Upper lobe of left lung (tissue), 4 donors: ENCODE measurements around the gene ASB1.

Source experiments
- POLR2A ChIP-seq, 4 donors: fragments of 450-650 bp; IDR thresholded peaks; one replicate each; pipeline ENCODE4 v1.5.1; 2016 to 2017; ENCODE audit warnings: antibody characterized with exemption in 4 of 4, mild to moderate bottlenecking in 2 of 4
- TF ChIP-seq, protein P1 (sequence below), 6 experiments: fragments of 450-650 bp in 4 of 6; fragments of 200-600 bp in 2 of 6; sonication (generic) in 2 of 6; IDR thresholded peaks; one replicate each; pipeline ENCODE4 v1.5.1; 2016 to 2019; ENCODE audit warnings: antibody characterized with exemption in 6 of 6

DNA sequence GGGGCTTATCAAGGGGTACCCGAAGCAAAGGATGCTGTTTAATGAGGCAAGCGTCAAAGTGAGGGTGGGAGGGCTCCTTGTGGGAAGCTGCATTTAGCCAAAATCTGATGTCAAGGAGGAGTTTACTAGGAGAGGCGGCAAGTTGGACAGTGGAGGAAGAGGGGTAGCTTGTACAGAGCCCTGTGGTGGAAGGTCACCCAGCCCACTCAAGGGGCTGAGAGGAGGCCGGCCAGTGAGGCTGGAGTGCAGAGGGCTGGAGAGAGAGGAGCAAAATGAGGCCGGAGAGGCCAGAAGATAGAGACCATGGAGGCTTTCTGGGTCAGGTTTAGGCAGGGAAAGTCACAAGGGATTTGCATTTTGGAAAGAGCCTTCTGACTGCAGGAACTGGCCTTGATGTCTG is 49.5 kb downstream of the ASB1 start:
- TF ChIP-seq, protein P1, sequence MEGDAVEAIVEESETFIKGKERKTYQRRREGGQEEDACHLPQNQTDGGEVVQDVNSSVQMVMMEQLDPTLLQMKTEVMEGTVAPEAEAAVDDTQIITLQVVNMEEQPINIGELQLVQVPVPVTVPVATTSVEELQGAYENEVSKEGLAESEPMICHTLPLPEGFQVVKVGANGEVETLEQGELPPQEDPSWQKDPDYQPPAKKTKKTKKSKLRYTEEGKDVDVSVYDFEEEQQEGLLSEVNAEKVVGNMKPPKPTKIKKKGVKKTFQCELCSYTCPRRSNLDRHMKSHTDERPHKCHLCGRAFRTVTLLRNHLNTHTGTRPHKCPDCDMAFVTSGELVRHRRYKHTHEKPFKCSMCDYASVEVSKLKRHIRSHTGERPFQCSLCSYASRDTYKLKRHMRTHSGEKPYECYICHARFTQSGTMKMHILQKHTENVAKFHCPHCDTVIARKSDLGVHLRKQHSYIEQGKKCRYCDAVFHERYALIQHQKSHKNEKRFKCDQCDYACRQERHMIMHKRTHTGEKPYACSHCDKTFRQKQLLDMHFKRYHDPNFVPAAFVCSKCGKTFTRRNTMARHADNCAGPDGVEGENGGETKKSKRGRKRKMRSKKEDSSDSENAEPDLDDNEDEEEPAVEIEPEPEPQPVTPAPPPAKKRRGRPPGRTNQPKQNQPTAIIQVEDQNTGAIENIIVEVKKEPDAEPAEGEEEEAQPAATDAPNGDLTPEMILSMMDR (IDR thresholded peaks at IDR 0.05): no peak
- no peak for TF ChIP-seq POLR2A (IDR thresholded peaks at IDR 0.05)
